Measurements from ENCODE around the gene CREBL2. TPM values are rescaled to one million over a fixed set of nuclear protein-coding genes. Genes with fewer than 3 reads are reported as not detected.
"Not testable (repeated sequence)": the region's sequence is repeated elsewhere in the genome, so short reads cannot be mapped to it uniquely, and the experiment has no call there.

CREBL2 gene
- total RNA-seq, 4 donors from 2014 or later = 31.0 to 45.6 (median 41.2) TPM

- WGBS = 100% methylated on average over 4 of the region's 4 CpGs
- no peaks in the 10 kb centered on the region for H3K36me3 ChIP-seq
Measured at GRCh38 chr12:12628013-12628412, 16.3 kb downstream of the CREBL2 start.

GRCh38 chr12:12630850-12631249 lies 19.2 kb downstream of the CREBL2 start:
- Histone ChIP-seq H3K4me3 (no peak overlapping the region), H3K9me3 (no peaks in the 10 kb centered on the region), H3K36me3 (peaks cover 9% of the 10 kb centered on the region), H3K27me3 (no peaks in the 10 kb centered on the region), H3K4me1 (peaks cover 5% of the 10 kb centered on the region), H3K27ac (no peak overlapping the region)
- DNase-seq (ENCODE audit: low spot score in 2 of 2) = no peak
- 82% methylated on average over 1 of the region's 1 CpG for WGBS
- TF ChIP-seq EP300 (IDR thresholded peaks at IDR 0.05) (no peak), CTCF (IDR thresholded peaks at IDR 0.05) (no peak), POLR2AphosphoS5 (IDR thresholded peaks at IDR 0.05) (no peak), POLR2A (IDR thresholded peaks at IDR 0.05) (no peak)

More at GRCh38 chr12:12628013-12628412, 16.3 kb downstream of the CREBL2 start:
- Histone ChIP-seq H3K9me3 (no peaks in the 10 kb centered on the region), H3K4me3 (no peak overlapping the region), H3K27me3 (no peaks in the 10 kb centered on the region), H3K4me1 (peaks cover 5% of the 10 kb centered on the region), H3K27ac (no peak overlapping the region)
- no peak for DNase-seq (ENCODE audit: low spot score in 2 of 2)
- TF ChIP-seq CTCF (IDR thresholded peaks at IDR 0.05) (no peak), POLR2AphosphoS5 (IDR thresholded peaks at IDR 0.05) (no peak), POLR2A (IDR thresholded peaks at IDR 0.05) (no peak), EP300 (IDR thresholded peaks at IDR 0.05) (no peak)

- Histone ChIP-seq H3K4me1 (peaks cover 3% of the 10 kb centered on the region), H3K4me3 (no peak overlapping the region), H3K9me3 (no peaks in the 10 kb centered on the region), H3K36me3 (peaks cover 54% of the 10 kb centered on the region), H3K27ac (no peak overlapping the region), H3K27me3 (no peaks in the 10 kb centered on the region)
- DNase-seq (ENCODE audit: low spot score in 2 of 2) = no peak
- 94% methylated on average over 12 of the region's 12 CpGs for WGBS
- TF ChIP-seq POLR2A (IDR thresholded peaks at IDR 0.05) = no peak
- TF ChIP-seq EP300 (IDR thresholded peaks at IDR 0.05) = no peak
- no peak for TF ChIP-seq CTCF (IDR thresholded peaks at IDR 0.05)
- no peak for TF ChIP-seq POLR2AphosphoS5 (IDR thresholded peaks at IDR 0.05)
Measured at GRCh38 chr12:12635651-12636050, 24.0 kb downstream of the CREBL2 start.

GRCh38 chr12:12636641-12637040 lies 25.0 kb downstream of the CREBL2 start:
- Histone ChIP-seq H3K36me3 (peaks cover 56% of the 10 kb centered on the region), H3K27ac (no peak overlapping the region), H3K4me1 (no peaks in the 10 kb centered on the region), H3K4me3 (no peak overlapping the region), H3K27me3 (no peaks in the 10 kb centered on the region), H3K9me3 (no peaks in the 10 kb centered on the region)
- no peak for TF ChIP-seq EP300 (IDR thresholded peaks at IDR 0.05)
- TF ChIP-seq POLR2AphosphoS5 (IDR thresholded peaks at IDR 0.05) = no peak
- no peak for TF ChIP-seq CTCF (IDR thresholded peaks at IDR 0.05)
- no peak for TF ChIP-seq POLR2A (IDR thresholded peaks at IDR 0.05)
- WGBS = 100% methylated on average over 1 of the region's 1 CpG
- no peak for DNase-seq (ENCODE audit: low spot score in 2 of 2)

GRCh38 chr12:12639995-12640394 lies 28.3 kb downstream of the CREBL2 start:
- H3K27me3 ChIP-seq; H3K4me1 ChIP-seq; H3K4me3 ChIP-seq; H3K9me3 ChIP-seq; H3K27ac ChIP-seq; DNase-seq (ENCODE audit: low spot score in 2 of 2): not testable (repeated sequence)
- H3K36me3 ChIP-seq = peaks cover 77% of the 10 kb centered on the region
- 95% methylated on average over 4 of the region's 4 CpGs for WGBS

GRCh38 chr12:12641650-12642049 lies 30.0 kb downstream of the CREBL2 start:
- H3K36me3 ChIP-seq = peaks cover 62% of the 10 kb centered on the region
- H3K27me3 ChIP-seq = no peaks in the 10 kb centered on the region
- no peak overlapping the region for H3K27ac ChIP-seq
- H3K9me3 ChIP-seq = no peaks in the 10 kb centered on the region
- no peak for DNase-seq (ENCODE audit: low spot score in 2 of 2)
- WGBS = 99% methylated on average over 2 of the region's 2 CpGs
- TF ChIP-seq POLR2A (IDR thresholded peaks at IDR 0.05) (no peak), CTCF (IDR thresholded peaks at IDR 0.05) (no peak), EP300 (IDR thresholded peaks at IDR 0.05) (no peak), POLR2AphosphoS5 (IDR thresholded peaks at IDR 0.05) (no peak)
- H3K4me3 ChIP-seq = no peak overlapping the region
- H3K4me1 ChIP-seq = no peaks in the 10 kb centered on the region
